ENCODE measurements around the gene FAT1. TPM values are rescaled to one million over a fixed set of nuclear protein-coding genes. Genes with fewer than 3 reads are reported as not detected.
"Not testable (repeated sequence)": the region's sequence is repeated elsewhere in the genome, so short reads cannot be mapped to it uniquely, and the experiment has no call there.

FAT1 gene
- total RNA-seq, 2 donors from 2014 or later, result 66.0 to 67.8 TPM

- DNase-seq; intact Hi-C loops (cut with DNase I); ATAC-seq: not testable (repeated sequence)
Measured at GRCh38 chr4:186756550-186756949, 32.9 kb upstream of the FAT1 start.

- DNase-seq, result no peak
- ATAC-seq, result no peak
- intact Hi-C loops (cut with DNase I), result no loop called here
Measured at GRCh38 chr4:186755550-186756519, 32.2 kb upstream of the FAT1 start.

GRCh38 chr4:186754976-186755375 lies 31.3 kb upstream of the FAT1 start:
- intact Hi-C loops (cut with DNase I), result no loop called here
- DNase-seq, result no peak
- ATAC-seq, result no peak

DNA sequence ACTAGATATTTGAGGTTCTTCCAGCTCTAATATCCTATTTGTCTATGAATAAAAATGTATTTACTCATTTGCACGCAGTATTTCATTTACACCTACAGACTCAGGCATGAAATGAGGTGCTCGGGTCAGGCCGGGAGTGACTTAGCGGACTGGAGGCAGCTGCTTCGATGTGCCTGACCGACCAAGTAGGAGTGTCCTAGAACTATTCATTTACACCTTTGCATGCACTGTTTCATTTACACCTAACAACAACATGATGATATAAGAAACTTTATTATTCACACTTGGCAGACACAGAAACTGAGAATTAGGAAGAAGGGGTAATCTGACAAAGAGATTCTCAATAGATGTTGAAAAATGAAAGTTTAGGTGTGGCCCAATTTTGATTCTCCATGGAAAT lies 28.7 kb upstream of the FAT1 start:
- DNase-seq (no peak), ATAC-seq (no peak)
- intact Hi-C loops (cut with DNase I), result no loop called here

DNA sequence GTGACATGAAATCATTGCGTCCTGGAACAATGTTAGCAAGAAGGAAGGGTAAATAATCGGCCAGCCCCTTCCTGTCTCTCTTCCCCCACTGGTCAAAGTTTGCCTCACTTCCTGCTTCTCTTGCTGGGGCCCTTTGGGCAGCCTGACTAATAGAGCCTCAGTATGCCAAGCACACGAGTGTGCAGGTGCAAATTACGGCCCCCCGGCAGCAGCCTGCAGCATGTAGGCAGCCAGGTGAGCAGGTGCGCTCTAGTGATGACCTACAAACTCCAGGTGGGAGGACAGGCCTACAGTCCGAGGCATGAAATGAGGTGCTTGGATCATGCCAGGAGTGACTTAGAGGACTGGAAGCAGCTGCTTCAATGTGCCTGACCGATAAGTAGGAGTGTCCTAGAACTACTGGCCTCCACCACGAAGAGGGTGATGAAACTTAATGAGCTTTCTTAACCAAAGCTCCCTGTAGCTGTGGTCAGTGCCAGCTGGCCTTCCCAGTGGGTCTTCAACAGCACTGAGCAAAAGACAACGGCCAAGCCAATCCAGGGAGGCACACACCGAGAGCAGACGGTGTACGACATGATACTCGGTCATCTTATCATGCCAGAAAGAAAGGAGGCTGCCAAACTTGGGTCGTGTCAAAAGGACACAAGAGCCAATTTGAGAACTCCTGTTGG lies 26.1 kb upstream of the FAT1 start:
- DNase-seq (no peak), ATAC-seq (peak in 1 of 2 donors; percentile 79)
- intact Hi-C loops (cut with DNase I), result no loop called here

GRCh38 chr4:186746581-186746980 lies 22.9 kb upstream of the FAT1 start:
- DNase-seq, result no peak
- intact Hi-C loops (cut with DNase I), result no loop called here
- no peak for ATAC-seq

DNA sequence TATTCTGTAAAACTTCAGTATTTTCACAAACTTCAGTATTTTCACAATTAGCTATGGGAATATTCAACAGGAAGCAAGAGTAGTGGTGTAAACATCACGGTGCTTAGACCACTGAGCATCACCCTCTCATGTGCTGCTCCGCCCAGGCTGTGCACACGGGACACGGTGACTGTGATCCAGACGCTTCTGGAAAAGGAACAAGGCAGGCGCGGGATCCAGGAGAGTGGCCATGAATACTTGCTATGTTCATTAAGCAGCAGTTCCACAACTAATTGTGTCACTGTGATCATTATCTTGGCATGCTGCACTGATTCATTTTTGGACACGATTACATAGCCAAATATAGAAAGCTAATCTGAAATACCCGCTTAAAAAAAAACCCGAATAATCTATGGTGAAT lies 19.6 kb upstream of the FAT1 start:
- no peak for DNase-seq
- ATAC-seq, result no peak
- intact Hi-C loops (cut with DNase I), result no loop called here

DNA sequence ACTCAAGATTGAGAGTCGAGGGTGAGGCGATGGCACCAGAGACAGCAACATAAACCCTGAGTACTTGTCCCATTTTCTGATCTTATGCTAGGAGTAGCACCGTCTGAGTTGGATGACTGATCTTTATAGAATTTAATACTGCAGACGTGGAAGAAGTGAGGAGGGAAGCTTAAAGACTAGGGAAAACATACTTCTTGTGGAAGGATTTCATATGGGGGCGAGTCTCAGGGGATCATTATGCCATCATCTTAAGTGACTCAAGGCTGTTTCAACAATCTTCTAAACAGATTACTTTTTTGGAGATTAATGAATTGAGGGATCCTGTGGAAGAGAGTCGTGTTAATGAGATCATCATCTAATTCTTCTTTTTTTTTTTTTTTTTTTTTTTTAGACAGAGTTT lies 17.2 kb upstream of the FAT1 start:
- DNase-seq, result no peak
- ATAC-seq, result no peak
- intact Hi-C loops (cut with DNase I), result no loop called here

GRCh38 chr4:186739802-186740434 lies 16.3 kb upstream of the FAT1 start:
- ATAC-seq, result no peak
- no peak for DNase-seq
- intact Hi-C loops (cut with DNase I), result no loop called here

DNA sequence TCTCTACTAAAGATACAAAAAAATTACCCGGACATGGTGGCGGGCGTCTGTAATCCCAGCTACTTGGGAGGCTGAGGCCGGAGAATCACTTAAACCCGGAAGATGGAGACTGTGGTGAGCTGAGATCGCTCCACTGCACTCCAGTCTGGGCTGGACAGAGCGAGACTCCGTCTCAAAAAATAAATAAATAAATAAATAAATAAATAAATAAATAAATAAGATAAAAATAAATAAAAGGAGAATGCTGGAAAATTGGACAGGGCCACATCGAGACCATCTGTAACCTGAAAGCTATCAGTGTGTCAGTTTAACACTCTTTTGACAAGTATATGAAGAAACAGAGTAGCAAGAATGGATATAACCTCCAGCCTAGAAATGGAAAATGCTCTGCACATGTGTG lies 15.7 kb upstream of the FAT1 start:
- intact Hi-C loops (cut with DNase I), result no loop called here
- no peak for DNase-seq
- ATAC-seq, result no peak

GRCh38 chr4:186738421-186738820 lies 14.8 kb upstream of the FAT1 start:
- intact Hi-C loops (cut with DNase I), result no loop called here
- DNase-seq (no peak), ATAC-seq (no peak)

DNA sequence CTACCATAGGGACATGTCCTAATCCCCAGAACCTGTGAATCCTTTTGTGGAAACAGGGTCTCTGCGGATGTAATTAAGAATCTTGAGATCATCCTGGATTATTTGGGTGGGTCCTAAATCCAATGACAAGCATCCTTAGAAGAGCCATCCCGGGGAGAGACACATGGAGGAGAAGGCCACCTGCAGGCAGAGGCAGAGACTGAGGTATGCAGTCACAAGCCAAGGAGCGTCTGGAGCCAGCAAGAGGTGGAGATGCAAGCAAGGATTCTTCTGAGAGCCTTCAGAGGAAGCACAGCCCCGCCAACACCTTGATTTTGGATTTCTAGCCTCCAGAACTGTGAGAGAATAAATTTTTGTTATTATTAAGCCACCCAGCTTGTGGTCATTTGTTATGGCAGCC lies 13.8 kb upstream of the FAT1 start:
- no peak for DNase-seq
- no peak for ATAC-seq
- intact Hi-C loops (cut with DNase I), result no loop called here

GRCh38 chr4:186736466-186736865 lies 12.8 kb upstream of the FAT1 start:
- no peak for DNase-seq
- intact Hi-C loops (cut with DNase I), result no loop called here
- no peak for ATAC-seq

DNA sequence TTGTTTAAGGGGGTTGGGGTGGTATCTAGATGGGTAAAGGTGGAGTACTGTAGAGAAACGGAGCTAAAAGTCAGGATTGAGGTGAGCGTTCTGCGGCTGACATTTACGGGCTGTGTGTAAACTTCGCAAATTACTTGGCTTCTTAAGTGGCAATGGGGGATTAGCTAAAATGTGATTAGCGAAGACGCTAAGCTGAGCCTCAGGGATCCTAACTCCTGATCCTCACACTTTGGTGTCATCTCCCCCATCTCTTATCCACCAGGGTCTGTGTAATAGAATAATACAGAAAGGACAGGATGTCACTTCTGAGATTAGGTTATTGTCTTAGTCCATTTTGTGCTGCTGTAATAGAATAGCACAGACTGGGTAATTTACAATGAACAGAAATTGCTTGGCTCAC lies 10.6 kb upstream of the FAT1 start:
- DNase-seq, result no peak
- ATAC-seq, result no peak
- intact Hi-C loops (cut with DNase I), result no loop called here

DNA sequence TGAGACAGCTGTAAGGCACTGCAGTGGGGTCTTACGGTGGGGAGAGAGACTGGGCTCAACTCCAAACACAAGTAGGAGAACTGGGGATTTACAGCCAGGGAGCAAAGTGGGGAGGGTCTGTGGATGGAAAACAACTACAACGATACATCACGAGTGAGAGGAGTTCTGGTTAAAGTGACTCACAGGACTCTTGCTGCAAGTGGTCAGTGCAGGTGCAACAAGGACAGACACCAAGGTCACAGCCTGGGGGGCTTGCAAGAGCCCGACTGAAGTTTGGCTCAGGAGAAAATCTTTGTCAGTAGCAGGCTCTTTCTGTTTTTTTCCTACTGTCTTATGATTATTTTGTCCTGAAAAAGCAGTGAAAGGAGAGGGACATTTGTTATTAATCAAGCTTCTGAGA lies 10.1 kb upstream of the FAT1 start:
- no peak for DNase-seq
- ATAC-seq, result no peak
- intact Hi-C loops (cut with DNase I), result no loop called here

DNA sequence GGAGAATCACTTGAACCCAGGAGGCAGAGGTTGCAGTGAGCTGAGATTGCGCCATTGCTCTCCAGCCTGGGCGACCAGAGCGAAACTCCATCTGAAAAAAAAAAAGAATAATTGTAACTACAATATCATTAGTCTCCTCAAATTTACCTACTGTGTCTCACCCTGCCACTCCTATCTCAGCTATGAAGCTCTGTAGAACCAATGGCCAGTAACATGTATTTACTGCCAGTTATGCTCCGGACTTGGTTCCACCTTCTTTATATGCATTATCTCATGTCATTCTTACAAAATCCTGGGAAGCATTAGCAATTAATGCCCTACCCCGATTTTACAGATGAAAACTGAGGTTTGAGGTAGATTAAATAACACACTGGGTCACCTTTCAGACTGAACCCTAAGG lies 7.0 kb upstream of the FAT1 start:
- intact Hi-C loops (cut with DNase I), result no loop called here
- no peak for ATAC-seq

GRCh38 chr4:186729856-186730255 lies 6.2 kb upstream of the FAT1 start:
- intact Hi-C loops (cut with DNase I), result no loop called here
- no peak for ATAC-seq
- DNase-seq, result no peak

More for the DNA sequence above, 7.0 kb upstream of the FAT1 start:
- no peak for DNase-seq

GRCh38 chr4:186728631-186729271 lies 5.1 kb upstream of the FAT1 start:
- ATAC-seq, result no peak
- intact Hi-C loops (cut with DNase I), result no loop called here
- no peak for DNase-seq

DNA sequence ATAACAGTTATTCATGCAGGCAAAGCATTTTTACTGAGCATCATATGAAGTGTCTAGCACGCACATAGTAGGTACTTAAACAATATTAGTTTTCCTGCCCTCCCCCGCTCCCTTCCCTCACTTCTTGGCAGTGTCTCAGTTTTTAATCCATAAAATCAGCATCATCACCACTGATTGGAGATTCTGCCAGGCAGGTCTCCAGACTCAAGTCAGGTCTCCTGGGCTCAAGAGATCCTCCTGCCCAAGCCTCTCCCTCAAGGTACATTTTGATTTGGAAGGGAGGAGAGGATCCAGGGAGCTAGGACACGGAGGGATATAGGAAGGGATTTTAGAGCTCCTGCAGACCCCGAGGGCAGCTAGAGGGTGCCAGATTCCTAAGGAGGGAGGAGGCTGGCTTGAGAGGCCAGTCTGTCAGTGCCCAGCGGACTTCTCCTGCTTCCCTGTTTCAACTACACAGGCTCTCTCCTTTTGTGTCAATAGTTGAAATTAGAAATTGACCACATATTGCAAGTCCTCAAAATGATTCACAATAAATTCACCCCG lies 4.4 kb upstream of the FAT1 start:
- intact Hi-C loops (cut with DNase I), result no loop called here
- no peak for ATAC-seq

More for the DNA sequence above, 4.4 kb upstream of the FAT1 start:
- DNase-seq, result no peak

All from left cardiac atrium (tissue), 4 donors.